NT2/D1 (cell line): ENCODE data around the gene MEGF10.

Source experiments
- DNase-seq: peaks from one replicate; pipeline ENCODE4 v3.0.0-alpha.2; 2011; ENCODE audit warnings: low read depth, low spot score
- H3K27me3 ChIP-seq: 2 replicates; pipeline ENCODE4 v1.6.0; 2011; ENCODE audit warnings: mild to moderate bottlenecking; ENCODE audit not compliant: insufficient read length, insufficient read depth
- H3K36me3 ChIP-seq: 2 replicates; pipeline ENCODE4 v1.6.1; 2011; ENCODE audit warnings: mild to moderate bottlenecking, low read length, mixed read lengths; ENCODE audit not compliant: insufficient read depth, insufficient read length
- H3K4me1 ChIP-seq: 2 replicates; pipeline ENCODE4 v1.5.1; 2011; ENCODE audit not compliant: insufficient read depth, insufficient read length
- H3K4me3 ChIP-seq: 2 replicates; pipeline ENCODE4 v1.5.1; 2011; ENCODE audit warnings: low read depth; ENCODE audit not compliant: insufficient read length
- H3K9ac ChIP-seq: 2 replicates; pipeline ENCODE4 v1.6.0; 2011; ENCODE audit warnings: low read depth; ENCODE audit not compliant: insufficient read length
- H3K9me3 ChIP-seq: 2 replicates; pipeline ENCODE4 v1.5.1; 2011; ENCODE audit warnings: mild to moderate bottlenecking, low read length; ENCODE audit not compliant: insufficient read depth
- SUZ12 ChIP-seq: IDR thresholded peaks from 2 replicates; pipeline ENCODE4 v1.6.1; 2011; ENCODE audit not compliant: insufficient read length, insufficient read depth; ENCODE audit errors: extremely low read depth
- YY1 ChIP-seq: IDR thresholded peaks from 2 replicates; pipeline ENCODE4 v1.6.1; 2011; ENCODE audit not compliant: insufficient read length, insufficient read depth
- ZNF274 ChIP-seq: IDR thresholded peaks from 2 replicates; pipeline ENCODE4 v1.6.1; 2011; ENCODE audit warnings: mild to moderate bottlenecking, low read depth, low read length

The MEGF10 gene

GRCh38 chr5:127392762-127393161 is 102.2 kb downstream of the MEGF10 start:
- Histone ChIP-seq H3K36me3 (no peaks in the 10 kb centered on the region), H3K9me3 (no peaks in the 10 kb centered on the region), H3K27me3 (no peaks in the 10 kb centered on the region), H3K4me3 (no peak overlapping the region), H3K9ac (no peak overlapping the region), H3K4me1 (no peaks in the 10 kb centered on the region)
- no peak for TF ChIP-seq ZNF274
- TF ChIP-seq YY1, result no peak
- no peak for TF ChIP-seq SUZ12
- DNase-seq, result no peak

- TF ChIP-seq SUZ12 (no peak), ZNF274 (no peak), YY1 (no peak)
- no peak overlapping the region for H3K4me3 ChIP-seq
- no peaks in the 10 kb centered on the region for H3K9me3 ChIP-seq
- no peak overlapping the region for H3K9ac ChIP-seq
- H3K4me1 ChIP-seq, result no peaks in the 10 kb centered on the region
- DNase-seq, result no peak
- no peaks in the 10 kb centered on the region for H3K36me3 ChIP-seq
- no peaks in the 10 kb centered on the region for H3K27me3 ChIP-seq
Observed at GRCh38 chr5:127396490-127397155, 106.0 kb downstream of the MEGF10 start.

GRCh38 chr5:127398508-127398907 is 107.9 kb downstream of the MEGF10 start:
- no peak for TF ChIP-seq YY1
- no peak for TF ChIP-seq ZNF274
- TF ChIP-seq SUZ12, result no peak
- no peaks in the 10 kb centered on the region for H3K36me3 ChIP-seq
- no peak overlapping the region for H3K4me3 ChIP-seq
- no peak overlapping the region for H3K9ac ChIP-seq
- H3K9me3 ChIP-seq, result no peaks in the 10 kb centered on the region
- H3K4me1 ChIP-seq, result no peaks in the 10 kb centered on the region
- DNase-seq, result no peak
- H3K27me3 ChIP-seq, result no peaks in the 10 kb centered on the region

- Histone ChIP-seq H3K4me1 (no peaks in the 10 kb centered on the region), H3K9me3 (no peaks in the 10 kb centered on the region), H3K9ac (no peak overlapping the region), H3K4me3 (no peak overlapping the region), H3K36me3 (no peaks in the 10 kb centered on the region), H3K27me3 (no peaks in the 10 kb centered on the region)
- DNase-seq, result no peak
- no peak for TF ChIP-seq YY1
- TF ChIP-seq ZNF274, result no peak
- no peak for TF ChIP-seq SUZ12
Observed at GRCh38 chr5:127399068-127399467, 108.5 kb downstream of the MEGF10 start.

DNA sequence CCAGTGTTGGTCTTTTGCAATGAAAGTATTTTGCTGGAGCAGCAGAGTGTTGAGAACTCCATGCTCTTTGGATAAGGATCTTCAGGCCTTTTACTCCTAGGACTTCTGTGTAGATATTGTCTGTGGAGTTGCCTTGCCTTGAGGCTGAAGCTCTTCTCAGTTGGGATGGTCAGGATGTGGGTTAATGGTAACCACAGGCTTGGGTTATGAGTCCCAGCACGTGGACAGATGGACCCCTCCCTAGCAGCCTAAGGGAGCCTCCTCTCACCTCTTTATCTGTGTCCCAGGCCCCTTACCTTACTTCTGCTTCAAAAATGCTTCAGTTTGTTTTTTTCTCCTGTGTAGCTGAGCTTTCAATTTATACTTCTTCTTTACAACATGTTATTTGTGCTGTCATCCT is 109.9 kb downstream of the MEGF10 start:
- no peak overlapping the region for H3K9ac ChIP-seq
- no peaks in the 10 kb centered on the region for H3K9me3 ChIP-seq
- H3K36me3 ChIP-seq, result no peaks in the 10 kb centered on the region
- TF ChIP-seq YY1, result no peak
- TF ChIP-seq SUZ12, result no peak
- TF ChIP-seq ZNF274, result no peak
- H3K4me3 ChIP-seq, result no peak overlapping the region
- no peak for DNase-seq
- no peaks in the 10 kb centered on the region for H3K27me3 ChIP-seq
- no peaks in the 10 kb centered on the region for H3K4me1 ChIP-seq

DNA sequence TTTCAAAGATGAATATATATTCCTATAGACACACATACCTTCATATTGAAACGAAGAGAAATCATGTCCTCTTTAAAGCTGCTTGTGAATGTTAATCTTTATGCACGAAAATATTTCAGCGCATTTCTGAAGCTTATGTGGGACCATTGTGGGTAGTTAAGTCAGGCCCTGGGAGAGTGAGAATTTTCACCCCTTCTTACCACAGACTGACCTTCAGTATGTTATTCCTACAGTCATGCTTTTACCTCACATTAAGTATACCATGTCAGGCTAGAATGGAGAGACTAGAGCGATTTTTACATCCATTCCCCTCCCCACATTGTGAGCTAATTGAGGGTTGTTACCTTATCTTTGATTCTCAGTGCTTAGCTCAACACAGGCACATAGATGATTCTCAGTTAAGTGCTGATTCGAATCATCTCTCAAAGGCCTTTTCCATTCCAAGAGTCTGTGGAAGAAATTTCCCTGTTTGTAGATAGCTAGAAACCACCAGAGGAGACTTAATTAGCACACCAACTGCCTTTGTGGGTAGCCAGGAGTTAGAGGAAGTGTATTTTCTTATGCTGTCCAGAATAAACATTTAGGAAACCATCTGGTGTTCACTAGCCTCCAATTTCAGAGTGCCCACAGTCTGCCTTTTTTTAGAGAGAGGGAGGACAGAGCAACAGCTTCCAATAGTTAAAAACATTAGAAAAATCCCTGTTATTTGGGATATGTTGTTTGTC is 110.5 kb downstream of the MEGF10 start:
- Histone ChIP-seq H3K9me3 (no peaks in the 10 kb centered on the region), H3K4me3 (no peak overlapping the region), H3K27me3 (no peaks in the 10 kb centered on the region), H3K4me1 (no peaks in the 10 kb centered on the region), H3K9ac (no peak overlapping the region), H3K36me3 (no peaks in the 10 kb centered on the region)
- TF ChIP-seq ZNF274 (no peak), SUZ12 (no peak), YY1 (no peak)
- no peak for DNase-seq

GRCh38 chr5:127402361-127402760 is 111.8 kb downstream of the MEGF10 start:
- no peaks in the 10 kb centered on the region for H3K9me3 ChIP-seq
- no peak for TF ChIP-seq ZNF274
- TF ChIP-seq YY1, result no peak
- TF ChIP-seq SUZ12, result no peak

More at GRCh38 chr5:127402361-127402760, 111.8 kb downstream of the MEGF10 start:
- Histone ChIP-seq H3K9ac (no peak overlapping the region), H3K36me3 (no peaks in the 10 kb centered on the region), H3K27me3 (no peaks in the 10 kb centered on the region), H3K4me1 (no peaks in the 10 kb centered on the region), H3K4me3 (no peak overlapping the region)
- DNase-seq, result no peak
